Left renal cortex interstitium (tissue), 4 donors: ENCODE results near the gene EPHA4. TPM values are rescaled to one million over a fixed set of nuclear protein-coding genes. Genes with fewer than 3 reads are reported as not detected.

Source experiments
- DNase-seq, 4 donors: peaks; one replicate each; pipeline ENCODE4 v3.0.0-alpha.2; 2013; ENCODE audit warnings: low read depth in 4 of 4, low spot score in 2 of 4, missing footprints in 1 of 4
- polyA plus RNA-seq, 4 donors: library from polyadenylated mRNA; unstranded; fragments of 120-200 nt; gene quantifications; one replicate each; pipeline ENCODE4 v1.2.1, GENCODE V29; 2013; ENCODE audit not compliant: insufficient read length in 4 of 4

Gene EPHA4
- polyA plus RNA-seq, 4 donors = 53.7 to 64.7 (median 55.8) TPM

- DNase-seq = no peak
Observed at GRCh38 chr2:221420245-221420644, 151.9 kb downstream of the EPHA4 start.

DNA sequence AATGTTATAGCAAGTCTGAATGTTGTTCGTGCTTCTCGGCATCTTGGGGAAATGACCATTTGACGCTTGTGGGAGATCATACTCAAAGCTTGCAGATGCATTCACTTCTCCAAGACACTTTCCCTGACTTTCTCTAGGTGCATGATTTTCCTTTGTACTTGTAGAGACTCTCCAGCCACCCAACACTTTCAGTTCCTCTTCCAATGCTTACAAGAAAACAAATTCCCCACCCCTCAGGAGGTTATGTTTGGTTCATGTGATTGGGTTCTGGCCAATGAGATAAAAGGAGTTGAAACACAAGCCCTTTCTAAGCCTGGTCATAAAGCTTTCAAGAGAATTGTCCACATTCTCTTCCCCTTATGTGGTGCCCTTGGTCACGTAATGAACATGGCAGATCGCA lies 156.3 kb downstream of the EPHA4 start:
- no peak for DNase-seq

- DNase-seq = no peak
Observed at GRCh38 chr2:221412978-221413377, 159.1 kb downstream of the EPHA4 start.

DNA sequence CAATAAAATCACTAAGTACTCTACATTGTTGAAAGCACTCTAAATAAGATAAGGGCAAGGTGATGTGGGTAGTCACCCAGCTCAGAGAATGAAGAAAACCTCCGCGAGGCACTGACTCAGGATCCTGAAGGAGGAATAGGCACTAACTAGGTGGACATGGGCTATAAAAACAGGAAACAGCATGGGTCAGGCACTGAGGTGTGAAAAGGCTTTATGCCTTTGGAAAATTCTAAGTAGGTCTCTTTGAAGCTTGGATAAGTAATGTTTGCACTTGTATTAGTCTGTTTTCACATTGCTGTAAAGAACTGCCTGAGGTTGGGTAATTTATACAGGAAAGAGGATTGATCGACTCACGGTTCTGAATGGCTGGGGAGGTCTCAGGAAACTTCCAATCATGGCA lies 161.6 kb downstream of the EPHA4 start:
- DNase-seq = no peak

- DNase-seq = no peak
Observed at GRCh38 chr2:221407765-221408164, 164.3 kb downstream of the EPHA4 start.

GRCh38 chr2:221405521-221405920 lies 166.6 kb downstream of the EPHA4 start:
- no peak for DNase-seq

- no peak for DNase-seq
Observed at GRCh38 chr2:221402072-221402471, 170.0 kb downstream of the EPHA4 start.

- DNase-seq = no peak
Observed at GRCh38 chr2:221400411-221400810, 171.7 kb downstream of the EPHA4 start.

GRCh38 chr2:221399183-221399582 lies 172.9 kb downstream of the EPHA4 start:
- DNase-seq = no peak

DNA sequence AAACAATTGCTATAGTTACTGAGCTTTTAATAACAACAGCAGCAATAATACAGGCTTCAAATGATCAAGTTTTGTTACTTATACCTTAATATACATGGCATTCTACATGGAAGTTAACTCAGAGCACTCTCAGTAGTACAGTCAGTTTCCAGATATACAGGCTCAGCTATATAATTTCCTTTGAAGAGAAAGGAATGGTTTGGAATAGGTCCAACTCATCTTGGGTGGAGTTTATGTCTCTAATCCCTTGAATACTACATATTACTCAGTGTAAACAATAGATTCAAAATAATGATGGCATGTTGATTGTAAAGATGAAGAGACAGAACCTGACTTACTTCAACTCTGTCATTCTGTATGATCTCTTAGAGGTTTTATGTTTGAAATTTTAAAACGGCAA lies 174.9 kb downstream of the EPHA4 start:
- no peak for DNase-seq

- no peak for DNase-seq
Observed at GRCh38 chr2:221392228-221392881, 179.7 kb downstream of the EPHA4 start.

DNA sequence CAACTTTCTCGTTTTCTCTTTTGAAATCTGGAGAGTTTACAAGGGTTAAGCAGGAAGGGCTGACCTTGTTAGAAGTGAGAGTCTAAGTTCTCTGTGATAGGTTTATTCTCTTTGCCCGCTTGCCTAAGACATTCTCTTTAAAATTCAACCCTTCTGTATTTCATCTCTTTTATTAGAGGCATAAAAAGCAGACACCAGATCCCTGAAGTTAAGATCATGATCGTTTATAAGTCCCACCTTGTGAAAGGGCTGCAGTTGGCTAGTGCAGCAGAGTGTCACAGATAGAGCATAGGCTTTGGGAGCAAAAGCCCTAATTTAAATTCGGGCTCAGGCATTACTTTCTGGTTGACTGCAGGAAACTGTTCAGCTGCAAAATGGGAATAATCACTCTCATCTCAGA lies 181.2 kb downstream of the EPHA4 start:
- no peak for DNase-seq

DNA sequence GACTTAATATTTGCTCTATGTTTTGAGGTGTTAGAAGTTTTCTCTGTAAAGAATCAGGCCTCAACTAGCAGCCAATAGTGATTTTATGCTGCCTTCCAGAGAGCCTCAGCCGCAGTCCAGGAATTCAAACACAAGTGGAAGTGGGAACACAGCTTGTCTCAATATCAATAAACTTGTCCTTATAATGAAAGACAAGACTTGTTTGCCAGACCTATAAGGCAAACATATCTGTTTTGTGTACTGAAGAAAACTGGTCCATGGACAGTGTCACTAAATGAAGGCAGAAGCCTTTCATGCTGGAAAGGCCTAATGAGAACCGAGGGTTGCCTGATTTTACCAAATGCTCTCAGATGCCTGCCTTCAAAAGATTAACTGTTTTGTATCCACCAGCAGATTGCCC lies 182.2 kb downstream of the EPHA4 start:
- DNase-seq = peak in 1 of 4 donors; percentile 21

GRCh38 chr2:221389421-221389820 lies 182.7 kb downstream of the EPHA4 start:
- no peak for DNase-seq

DNA sequence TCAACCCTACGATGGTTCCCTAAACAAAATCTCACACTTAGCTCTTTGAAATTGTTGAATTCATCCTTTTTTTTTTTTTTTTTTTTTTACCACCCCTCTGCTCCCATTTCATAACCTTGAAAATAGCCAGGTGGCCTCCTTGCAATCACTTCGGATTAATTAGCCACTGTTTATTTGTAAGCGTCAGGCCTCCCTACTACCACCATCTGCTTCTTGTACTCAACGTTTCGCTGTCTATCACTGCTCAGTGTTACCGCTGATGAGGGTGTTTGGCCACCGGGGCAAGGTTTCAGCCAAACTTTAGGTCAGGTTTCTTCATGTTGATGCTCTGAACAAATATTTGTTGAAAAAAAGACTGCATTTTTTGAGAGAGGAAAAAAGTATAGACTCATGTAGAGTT lies 183.2 kb downstream of the EPHA4 start:
- no peak for DNase-seq

DNA sequence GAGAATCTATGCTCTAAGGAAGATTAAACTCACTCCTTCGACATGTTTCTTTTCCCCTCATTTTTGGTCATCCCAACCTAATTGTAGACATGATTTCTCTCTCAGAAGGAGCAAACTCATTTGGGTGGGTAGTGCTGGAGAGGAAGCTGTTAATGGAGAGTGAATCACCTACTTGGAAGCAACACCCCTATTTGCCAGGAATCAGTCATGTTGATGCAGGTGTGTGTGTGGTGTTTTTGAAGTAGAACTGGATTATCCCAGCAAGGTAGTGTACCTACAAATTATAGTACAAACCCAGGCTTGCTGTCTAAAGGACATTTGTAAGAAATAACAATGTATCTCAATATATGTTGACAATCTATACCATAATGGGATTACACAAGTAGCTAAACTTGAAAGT lies 186.4 kb downstream of the EPHA4 start:
- DNase-seq = no peak

DNA sequence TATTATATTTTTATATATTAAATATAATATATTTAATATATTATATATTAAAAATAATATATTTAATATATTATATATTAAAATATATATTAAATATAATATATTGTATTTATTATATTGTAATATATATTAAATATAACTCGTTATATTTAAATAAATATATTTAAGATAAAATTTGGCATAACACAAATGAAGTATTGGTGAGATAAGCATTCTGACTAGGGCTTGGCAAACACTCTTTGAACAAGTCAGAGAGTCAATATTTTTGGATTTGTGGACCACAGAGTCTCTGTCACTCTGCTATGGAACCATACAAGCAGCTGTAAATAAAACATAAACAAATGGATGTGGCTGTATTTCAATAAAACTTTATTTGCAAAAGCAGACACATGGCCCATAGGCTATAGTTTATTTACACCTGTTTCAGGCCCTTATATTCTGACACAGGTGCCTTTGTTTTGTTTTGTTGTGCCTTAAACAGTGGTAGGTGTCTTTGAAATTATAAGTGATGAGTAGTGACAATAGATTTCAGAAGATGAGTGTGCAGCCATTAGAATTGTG lies 190.1 kb downstream of the EPHA4 start:
- DNase-seq = no peak

- no peak for DNase-seq
Observed at GRCh38 chr2:221380686-221381085, 191.4 kb downstream of the EPHA4 start.

DNA sequence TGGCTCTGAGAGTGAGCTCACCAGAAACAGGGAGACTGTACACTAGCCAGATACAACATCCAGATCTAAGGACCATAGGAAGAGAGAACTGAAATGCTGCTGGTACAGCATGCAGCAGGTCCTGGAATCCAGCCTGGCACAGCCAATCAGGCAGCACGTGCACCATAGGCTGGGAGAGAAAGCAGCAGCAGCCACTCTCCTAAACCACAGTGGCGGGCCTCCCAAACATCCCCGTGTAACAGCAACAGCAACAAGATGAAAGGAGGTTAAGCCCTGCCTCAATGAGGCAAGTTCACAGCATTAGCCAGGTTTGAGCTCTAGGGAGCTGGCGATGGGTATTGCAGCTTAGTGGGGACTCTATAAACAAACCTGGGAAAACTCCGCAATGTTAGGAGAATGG lies 192.0 kb downstream of the EPHA4 start:
- DNase-seq = no peak

DNA sequence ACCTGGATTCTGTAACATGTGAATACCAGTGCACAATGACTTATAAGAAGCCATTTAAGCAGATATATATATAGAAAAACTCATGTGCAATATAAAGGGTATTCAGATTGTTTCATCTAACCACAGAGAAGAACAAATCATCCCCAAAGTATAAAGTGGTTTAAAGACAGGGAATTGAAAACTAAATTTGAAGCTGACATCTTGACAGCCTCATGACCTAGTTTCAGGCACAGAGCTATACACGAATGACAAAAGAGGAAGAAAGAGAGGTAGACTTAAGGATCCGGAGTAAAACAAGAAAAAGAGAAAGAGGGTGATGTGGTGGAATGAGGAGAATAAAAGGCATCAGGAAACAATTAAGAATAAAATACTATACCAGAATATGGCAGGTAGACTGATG lies 194.5 kb downstream of the EPHA4 start:
- no peak for DNase-seq

- DNase-seq = no peak
Observed at GRCh38 chr2:221377066-221377465, 195.0 kb downstream of the EPHA4 start.

DNA sequence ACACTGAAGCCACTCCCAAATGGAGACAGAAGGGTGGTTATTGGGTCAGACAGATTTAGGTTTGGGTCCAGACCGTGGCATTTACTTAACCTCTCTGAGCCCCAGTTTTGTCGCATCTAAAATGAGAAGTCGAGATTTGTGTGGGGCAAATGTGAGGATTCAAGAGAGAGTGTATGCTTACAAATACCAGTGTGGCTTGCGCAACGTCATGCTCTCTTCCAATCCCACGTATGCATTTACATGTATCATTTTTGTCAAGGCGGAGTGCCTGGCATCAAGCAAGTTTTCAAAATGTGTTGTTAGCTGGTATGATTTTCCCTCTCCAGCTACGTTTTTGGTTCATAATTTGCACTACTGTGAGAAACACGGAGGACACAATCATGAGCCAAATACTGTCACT lies 197.9 kb downstream of the EPHA4 start:
- no peak for DNase-seq

DNA sequence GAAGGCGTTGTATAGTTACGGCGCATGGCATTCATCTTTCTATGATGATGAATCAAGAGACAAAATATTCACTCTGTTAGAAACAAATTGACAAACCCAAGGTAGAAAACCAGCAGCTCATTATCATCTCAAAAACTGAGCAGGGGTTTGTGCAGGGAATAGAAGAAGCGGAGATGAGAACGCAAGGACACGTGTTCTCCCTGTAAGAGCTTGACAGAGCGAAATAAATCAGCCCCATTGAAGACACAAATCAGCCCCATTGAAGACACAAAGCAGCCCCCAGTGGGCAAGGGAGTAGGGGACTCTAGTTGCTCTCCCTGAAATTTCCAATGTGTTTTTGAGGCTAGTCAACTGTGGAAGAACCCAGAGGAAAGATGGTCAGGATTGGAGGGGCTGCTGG lies 199.2 kb downstream of the EPHA4 start:
- no peak for DNase-seq
